HG03439 (cell line): ENCODE measurements around the gene TRIM22.
"Not testable (repeated sequence)": the region's sequence is repeated elsewhere in the genome, so short reads cannot be mapped to it uniquely, and the experiment has no call there.

Source experiments
- ATAC-seq: cut with Tn5 transposase; IDR thresholded peaks from one replicate; pipeline ENCODE4 v1.9.1; 2021; ENCODE audit warnings: mild to moderate bottlenecking, moderate library complexity; ENCODE audit not compliant: unreplicated experiment

TRIM22 gene

DNA sequence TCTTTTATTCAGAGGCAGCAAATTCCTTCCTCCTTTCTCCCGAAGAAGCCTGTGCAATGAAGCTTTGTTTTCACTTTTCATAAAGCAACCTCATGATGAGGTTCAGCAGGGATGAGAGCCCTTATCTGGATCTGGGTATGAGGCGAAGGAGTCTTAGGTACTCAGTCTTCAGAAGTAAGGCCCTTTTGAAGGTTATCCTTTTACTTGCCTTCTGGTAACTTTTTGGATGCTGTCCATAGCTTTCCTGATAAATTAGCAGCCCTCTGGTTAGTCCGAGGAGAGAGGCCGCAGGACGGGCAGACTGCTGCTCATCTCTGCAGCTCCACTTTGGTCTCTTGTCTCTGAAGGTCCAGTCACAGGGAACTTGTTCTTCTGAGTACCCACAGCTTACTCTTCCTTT, 1.1 kb downstream of the TRIM22 start:
- ATAC-seq = no peak

DNA sequence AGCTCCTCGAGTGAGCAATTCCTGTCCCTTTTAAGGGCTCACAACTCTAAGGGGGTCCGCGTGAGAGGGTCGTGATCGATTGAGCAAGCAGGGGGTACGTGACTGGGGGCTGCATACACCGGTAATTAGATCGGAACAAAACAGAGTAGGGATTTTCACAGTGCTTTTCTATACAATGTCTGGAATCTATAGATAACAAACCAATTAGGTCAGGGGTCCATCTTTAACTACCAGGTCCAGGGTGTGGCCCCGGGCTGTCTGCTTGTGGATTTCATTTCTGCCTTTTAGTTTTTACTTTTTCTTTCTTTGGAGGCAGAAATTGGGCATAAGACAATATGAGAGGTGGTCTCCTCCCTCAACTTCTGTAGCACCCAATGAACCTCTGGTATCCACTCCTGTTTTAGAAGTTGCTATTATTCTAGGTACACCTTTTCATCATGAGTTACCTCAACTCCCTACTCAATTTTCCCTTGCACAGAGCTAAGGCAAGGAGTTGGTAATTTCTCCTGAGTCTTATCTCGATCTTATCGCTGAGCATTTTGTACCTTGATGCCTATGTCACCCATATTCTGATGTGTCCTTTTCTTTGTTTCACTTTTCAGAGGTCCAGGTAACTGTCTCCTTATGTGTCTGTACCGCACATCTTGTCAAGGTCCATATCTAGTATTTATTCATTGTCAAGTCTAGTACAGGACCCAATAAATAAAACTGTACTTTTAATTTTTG, 1.8 kb downstream of the TRIM22 start:
- ATAC-seq = not testable (repeated sequence)

DNA sequence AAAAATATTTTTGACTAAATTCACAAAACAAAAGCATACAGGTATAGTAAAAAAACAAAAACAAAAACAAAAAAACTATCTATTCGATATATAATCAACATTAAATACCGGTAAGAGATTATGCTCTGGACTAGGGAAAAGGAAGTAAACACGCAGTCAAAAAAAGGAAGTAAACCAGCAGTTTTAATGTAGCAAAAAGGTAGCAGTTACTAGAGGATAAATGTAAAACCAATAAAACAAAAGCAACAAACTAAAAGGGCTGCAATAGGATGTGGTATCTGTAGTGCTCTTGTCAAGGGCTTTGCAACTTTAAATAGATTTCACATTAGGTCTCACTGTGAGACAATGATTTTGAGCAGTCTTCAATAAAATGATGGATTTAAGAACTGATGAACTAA, 2.4 kb downstream of the TRIM22 start:
- no peak for ATAC-seq

DNA sequence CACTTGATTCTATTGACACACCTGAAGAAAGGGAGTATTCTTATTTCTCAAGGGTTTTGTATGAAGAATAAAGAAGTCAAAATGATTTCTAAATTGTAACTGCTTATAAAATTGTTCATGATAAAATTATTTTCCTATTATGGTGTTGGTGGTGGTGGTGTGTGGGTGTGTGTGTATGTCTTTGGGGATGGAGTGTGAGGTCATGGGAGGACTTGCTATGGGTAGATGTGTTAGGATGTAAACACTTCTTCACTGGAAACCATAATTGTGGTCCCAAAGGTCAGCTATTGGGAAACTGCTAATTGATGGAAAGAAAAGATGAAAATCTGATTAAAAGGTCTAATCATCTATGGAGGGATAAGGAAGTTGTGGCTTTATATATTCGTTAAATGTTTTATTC, 5.1 kb downstream of the TRIM22 start:
- no peak for ATAC-seq

DNA sequence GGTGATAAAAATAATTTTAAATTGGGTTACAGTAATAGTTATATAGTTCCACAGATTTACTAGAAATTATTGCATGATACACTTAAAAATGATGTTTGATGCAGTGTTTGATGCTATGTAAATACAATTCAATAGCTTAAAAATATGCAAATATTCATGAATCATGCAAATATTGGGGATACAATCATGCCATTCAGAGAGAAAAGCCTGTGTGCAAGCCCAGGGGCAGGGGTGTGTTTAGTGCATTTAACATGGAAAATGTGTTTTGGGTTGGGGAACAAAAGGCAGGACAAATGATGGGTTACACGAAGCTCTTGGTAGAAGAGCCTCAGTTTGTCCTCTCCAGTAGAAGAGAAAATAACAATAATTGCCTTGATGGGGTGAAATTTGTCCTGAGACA, 6.0 kb downstream of the TRIM22 start:
- ATAC-seq = no peak

DNA sequence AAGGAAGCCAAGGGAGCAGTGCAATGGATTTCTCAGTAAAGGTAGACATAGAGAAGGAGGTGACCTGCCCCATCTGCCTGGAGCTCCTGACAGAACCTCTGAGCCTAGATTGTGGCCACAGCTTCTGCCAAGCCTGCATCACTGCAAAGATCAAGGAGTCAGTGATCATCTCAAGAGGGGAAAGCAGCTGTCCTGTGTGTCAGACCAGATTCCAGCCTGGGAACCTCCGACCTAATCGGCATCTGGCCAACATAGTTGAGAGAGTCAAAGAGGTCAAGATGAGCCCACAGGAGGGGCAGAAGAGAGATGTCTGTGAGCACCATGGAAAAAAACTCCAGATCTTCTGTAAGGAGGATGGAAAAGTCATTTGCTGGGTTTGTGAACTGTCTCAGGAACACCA, 6.6 kb downstream of the TRIM22 start:
- no peak for ATAC-seq

DNA sequence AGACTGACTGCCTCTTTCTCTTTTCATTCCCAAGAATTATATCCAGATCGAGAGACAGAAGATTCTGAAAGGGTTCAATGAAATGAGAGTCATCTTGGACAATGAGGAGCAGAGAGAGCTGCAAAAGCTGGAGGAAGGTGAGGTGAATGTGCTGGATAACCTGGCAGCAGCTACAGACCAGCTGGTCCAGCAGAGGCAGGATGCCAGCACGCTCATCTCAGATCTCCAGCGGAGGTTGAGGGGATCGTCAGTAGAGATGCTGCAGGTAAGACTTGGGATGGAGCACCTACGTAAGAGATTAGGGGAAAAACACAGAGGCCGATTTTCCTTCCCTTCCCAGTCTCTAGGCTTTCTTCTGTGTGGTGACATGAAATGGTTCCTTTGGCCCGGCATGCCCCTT, 8.7 kb downstream of the TRIM22 start:
- ATAC-seq = no peak

DNA sequence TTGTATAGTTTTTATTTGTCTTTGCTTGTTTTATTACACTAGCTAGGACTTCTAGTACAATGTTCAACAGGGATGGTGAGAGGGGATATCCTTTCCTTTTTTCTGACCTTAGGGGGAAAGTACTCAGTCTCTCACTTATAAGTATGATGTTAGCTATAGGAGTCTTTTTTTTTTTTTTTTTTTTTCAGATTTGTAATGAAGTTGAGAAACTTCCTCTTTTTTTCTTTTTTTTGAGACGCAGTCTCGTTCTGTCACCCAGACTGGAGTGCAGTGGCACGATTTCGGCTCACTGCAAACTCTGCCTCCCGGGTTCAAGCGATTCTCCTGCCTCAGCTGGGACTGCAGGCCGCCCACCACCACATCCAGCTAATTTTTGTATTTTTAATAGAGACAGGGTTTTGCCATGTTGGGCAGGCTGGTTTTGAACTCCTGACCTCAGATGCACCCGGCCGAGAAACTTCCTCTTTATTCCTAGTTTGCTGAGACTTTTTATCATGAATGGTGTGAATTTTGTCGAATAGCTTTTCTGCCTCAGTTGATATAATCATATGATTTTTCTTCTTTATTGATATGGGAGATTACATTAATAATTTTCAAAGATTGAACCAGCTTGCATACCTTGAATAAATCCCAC, 10.9 kb downstream of the TRIM22 start:
- ATAC-seq = no peak

DNA sequence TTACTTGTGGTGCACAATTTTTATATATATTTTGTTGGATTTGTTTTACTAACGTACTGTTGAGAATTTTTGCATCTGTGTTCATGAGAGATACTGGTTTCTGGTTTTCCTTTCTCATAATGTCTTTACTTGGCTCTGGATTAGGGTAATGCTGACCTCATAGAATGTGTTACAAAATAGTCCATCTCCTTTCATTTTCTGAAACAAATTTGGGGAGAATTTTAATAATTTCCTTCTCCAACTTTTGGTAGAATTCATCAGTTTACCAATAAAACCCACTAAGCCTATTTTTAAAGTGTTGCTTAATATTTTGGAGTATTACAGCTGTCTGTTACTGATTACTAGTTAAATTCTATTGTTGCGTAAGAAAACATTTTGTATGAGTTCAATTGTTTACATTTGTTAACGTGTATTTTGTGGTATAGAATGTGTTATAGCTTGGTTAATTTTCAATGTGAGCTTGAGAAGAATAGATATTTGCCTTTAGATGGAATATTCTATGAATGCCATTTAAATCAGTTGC, 11.5 kb downstream of the TRIM22 start:
- no peak for ATAC-seq

DNA sequence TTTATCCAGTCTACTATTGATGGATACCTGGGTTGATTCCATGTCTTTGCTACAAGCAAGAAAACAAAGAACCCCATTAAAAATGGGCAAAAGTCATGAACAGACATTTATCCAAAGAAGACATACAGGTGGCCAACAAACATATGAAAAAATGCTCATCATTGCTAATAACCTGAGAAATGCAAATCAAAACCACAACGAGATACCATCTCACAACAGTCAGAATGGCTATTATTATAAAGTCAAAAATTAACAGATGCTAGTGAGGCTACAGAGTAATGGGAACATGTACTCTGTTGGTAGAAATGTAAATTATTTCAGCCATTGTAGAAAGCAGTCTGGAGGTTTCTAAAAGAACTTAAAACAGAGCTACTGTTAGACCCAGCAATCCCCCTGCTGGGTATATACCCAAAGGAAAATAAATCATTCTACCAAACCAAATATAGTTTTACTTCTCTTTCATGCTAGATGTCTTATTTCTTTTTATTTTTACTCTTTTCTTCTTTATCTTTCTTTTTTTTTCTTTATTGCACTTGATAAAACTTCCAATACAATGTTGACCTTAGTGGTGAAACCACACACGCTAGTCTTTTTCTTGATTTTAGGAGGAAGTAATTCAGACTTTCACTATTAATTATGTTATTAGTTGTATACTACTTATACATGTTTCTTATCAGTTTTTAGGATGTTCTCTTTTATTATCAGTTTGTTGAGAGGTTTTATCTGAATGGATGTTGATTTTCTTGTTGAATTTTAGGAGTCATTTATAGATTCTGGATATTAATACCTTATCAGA, 14.3 kb downstream of the TRIM22 start:
- peak; percentile 73 for ATAC-seq

DNA sequence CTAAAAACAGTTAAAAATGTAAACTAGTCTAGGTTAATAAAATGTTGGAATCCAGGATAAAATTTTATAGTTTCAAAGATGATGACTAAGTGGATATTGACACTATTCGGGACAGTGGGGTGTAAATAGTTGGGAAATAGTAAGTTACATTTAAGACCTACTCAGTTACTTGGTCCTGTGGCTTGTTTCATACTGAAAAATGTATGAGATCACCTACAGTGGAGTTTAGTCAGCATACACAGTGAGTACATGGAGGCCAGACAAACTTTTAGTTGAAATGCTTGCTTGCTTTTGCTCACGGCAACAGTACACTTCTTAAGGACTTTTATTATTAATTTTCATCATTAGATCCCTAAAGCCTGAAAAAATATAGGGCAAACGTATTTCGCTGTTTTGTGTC, 16.1 kb downstream of the TRIM22 start:
- ATAC-seq = no peak

DNA sequence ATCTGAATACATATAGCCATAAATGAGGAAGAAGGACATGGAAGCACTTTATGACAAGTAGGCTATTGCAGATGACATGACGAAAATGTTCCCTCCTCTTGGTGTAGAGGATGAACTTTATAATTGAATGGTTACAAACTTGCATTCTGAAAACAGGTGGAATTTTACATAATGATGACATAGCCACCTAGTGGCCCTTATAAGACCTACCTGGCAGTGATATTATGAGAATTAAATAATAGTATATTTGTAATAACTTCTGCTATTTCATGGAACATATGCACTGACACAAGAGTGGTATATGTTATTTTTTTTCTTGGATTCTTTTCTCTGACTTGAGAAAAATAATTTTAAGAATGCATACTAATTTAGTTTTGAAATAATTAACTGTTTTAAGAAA, 22.9 kb downstream of the TRIM22 start:
- no peak for ATAC-seq

DNA sequence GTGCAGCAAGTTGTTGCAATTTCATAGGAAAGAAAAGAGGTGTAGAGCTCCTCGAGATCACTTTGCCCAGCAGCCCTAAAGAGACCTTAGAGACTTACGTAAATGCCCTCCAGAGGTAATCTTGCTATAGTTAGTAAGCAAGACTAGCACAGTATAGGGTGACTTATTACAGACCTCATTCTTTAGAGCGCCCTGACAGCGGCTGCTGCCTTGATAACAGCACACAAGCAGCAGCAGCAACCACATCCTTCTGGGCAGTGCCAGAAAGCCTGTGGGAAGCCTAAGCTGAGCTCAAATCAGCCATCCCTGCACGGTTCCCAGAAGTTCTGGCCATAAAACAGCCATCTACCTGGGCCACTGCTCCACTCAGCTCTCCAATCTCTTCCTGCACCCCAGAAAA, 24.1 kb downstream of the TRIM22 start:
- ATAC-seq = no peak

DNA sequence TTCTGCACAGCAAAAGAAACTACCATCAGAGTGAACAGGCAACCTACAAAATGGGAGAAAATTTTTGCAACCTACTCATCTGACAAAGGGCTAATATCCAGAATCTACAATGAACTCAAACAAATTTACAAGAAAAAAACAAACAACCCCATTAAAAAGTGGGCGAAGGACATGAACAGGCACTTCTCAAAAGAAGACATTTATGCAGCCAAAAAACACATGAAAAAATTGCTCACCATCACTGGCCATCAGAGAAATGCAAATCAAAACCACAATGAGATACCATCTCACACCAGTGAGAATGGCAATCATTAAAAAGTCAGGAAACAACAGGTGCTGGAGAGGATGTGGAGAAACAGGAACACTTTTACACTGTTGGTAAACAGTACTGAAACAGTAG, 26.9 kb downstream of the TRIM22 start:
- not testable (repeated sequence) for ATAC-seq

DNA sequence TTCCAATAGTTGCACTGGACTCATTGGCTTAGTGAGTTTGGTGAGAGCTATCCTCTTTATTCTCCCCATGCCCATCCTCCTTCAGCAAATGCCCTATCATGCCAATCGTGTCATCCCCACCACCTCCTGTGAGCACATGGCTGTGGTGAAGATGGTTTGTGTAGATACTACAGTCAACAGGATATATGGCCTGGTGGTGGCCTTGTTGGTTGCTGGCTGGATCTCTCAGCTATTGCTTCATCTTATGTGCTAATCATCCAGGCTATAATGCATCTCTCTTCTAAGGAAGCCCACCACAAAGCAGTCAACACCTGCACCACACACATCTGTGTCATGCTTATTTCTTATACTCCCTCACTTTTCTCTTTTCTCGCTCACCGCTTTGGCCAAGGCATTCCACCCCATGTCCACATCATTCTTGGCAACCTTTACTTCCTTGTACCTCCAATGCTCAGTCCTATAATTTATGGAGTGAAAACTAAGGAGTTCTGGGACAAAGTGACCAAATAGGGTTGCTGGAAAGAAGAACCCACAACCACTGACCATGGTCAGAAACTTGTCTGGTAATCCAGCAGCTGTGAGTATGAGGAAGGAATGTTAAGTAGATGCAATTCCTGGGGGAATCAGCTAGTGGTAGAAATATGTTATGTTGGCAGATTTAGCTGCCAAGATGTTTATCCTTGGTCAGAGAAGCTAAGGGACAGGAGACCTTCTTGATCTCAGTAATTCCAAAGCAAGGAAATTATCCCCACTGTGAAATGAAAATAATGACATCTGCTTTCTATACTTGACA, 30.3 kb downstream of the TRIM22 start:
- ATAC-seq = no peak

DNA sequence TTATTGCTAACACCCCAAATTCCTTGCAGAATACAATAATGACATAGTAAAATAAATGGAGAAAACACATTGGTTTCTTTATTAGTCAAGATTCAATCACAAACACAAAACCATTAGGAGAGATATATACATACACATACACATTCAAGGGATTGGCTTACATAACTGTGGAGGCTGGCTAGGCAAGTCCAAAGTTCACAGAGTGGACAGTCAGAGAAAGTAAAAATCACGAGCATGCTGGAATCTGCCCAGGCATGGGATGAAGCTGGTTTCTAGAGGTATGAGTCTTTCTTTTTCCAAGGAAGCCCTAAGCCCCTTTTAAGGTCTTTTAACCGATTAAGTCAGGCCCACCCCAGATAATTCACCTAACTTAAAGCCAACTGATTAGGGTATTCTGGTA, 33.0 kb downstream of the TRIM22 start:
- ATAC-seq = no peak

DNA sequence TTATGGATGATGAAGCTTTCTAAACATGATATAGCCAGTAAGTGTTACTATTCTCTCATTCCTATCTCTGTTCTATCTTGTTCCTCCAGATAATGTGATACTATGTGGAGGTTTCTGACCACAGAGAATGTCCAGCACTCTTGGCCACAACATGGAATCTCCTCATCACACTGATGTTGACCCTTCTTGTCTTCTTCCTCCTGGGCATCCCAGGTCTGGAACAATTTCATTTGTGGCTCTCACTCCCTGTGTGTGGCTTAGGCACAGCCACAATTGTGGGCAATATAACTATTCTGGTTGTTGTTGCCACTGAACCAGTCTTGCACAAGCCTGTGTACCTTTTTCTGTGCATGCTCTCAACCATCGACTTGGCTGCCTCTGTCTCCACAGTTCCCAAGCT, 36.8 kb downstream of the TRIM22 start:
- ATAC-seq = no peak

DNA sequence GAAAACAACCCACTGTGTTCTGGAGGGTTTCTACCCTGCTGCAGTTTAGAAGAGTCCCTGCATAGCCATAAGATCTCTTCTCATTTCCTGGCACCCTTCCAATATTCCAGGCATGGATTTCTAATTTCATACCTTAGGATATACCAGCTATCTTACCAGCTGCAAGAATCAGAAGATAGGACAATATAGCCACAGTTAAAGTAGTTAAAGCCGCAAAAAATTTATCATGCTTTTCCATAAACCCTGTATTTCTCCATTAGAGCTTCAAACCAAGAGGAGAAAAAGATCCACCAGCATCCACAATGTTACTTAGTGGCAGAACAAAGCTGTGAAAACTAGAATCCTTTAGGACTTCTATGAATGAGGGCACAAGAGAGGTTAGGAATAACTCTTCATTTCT, 38.1 kb downstream of the TRIM22 start:
- ATAC-seq = no peak

DNA sequence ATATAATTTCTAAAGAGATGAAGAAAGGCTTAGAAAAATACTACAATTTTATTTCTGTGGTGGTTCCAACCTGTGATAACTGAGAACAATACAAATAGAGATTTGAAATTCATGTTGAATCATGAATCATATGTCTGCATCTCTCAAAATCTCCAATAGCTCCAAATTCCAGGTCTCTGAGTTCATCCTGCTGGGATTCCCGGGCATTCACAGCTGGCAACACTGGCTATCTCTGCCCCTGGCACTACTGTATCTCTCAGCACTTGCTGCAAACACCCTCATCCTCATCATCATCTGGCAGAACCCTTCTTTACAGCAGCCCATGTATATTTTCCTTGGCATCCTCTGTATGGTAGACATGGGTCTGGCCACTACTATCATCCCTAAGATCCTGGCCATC, 46.8 kb downstream of the TRIM22 start, which contains the start of gene OR56B1:
Gene OR56B1, plus strand, starts transcription at position 53 of the 400 bp plus-strand sequence. Its CDS starts 69 bp downstream, at position 122.
- no peak for ATAC-seq

DNA sequence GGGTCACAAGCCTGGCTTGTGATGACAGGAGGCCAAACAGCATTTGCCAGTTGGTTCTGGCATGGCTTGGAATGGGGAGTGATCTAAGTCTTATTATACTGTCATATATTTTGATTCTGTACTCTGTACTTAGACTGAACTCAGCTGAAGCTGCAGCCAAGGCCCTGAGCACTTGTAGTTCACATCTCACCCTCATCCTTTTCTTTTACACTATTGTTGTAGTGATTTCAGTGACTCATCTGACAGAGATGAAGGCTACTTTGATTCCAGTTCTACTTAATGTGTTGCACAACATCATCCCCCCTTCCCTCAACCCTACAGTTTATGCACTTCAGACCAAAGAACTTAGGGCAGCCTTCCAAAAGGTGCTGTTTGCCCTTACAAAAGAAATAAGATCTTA, 47.5 kb downstream of the TRIM22 start:
- no peak for ATAC-seq
